K562 (cell line): ENCODE measurements around the gene KCNH2. TPM values are rescaled to one million over a fixed set of nuclear protein-coding genes. Genes with fewer than 3 reads are reported as not detected.
A peak's percentile ranks its signal among the peaks of the same experiment; 100 is the strongest.

Experiments
- ARNT ChIP-seq, 2 experiments: fragments of 450-650 bp; IDR thresholded peaks; 2 replicates each; pipeline ENCODE4 v1.6.1; 2016; ENCODE audit warnings: mild to moderate bottlenecking in 1 of 2
- CBX3 ChIP-seq, 2 experiments: IDR thresholded peaks; 1 replicate in 1 of 2; 2 replicates in 1 of 2; pipeline ENCODE4 v1.6.1; 2012; ENCODE audit warnings: inconsistent platforms in 2 of 2, low read length in 2 of 2, borderline replicate concordance in 1 of 2, control low read depth in 1 of 2
- CLOCK ChIP-seq: fragments of 250-450 bp; sonication (Bioruptor Pico); IDR thresholded peaks from 2 replicates; pipeline ENCODE4 v1.4.0; 2020; ENCODE audit warnings: mild to moderate bottlenecking, moderate library complexity, borderline replicate concordance
- CREBBP ChIP-seq: IDR thresholded peaks from one replicate; pipeline ENCODE4 v1.6.1; 2012; ENCODE audit warnings: low read depth, mild to moderate bottlenecking, control low read depth, inconsistent platforms, low read length
- DPF2 ChIP-seq: fragments of 450-650 bp; IDR thresholded peaks from 2 replicates; pipeline ENCODE4 v1.6.1; 2016
- FOXK1 ChIP-seq: sonication (generic); formaldehyde crosslinking; IDR thresholded peaks from 2 replicates; pipeline ENCODE4 v1.8.0; 2022; ENCODE audit warnings: missing genetic modification reagents, mild to moderate bottlenecking, borderline replicate concordance
- GTF2E2 ChIP-seq: fragments of 200-800 bp; sonication (Bioruptor generic); IDR thresholded peaks from 2 replicates; pipeline ENCODE4 v1.6.1; 2016; ENCODE audit warnings: missing genetic modification characterization, missing compliant biosample characterization
- GTF2F1 ChIP-seq: IDR thresholded peaks from 2 replicates; pipeline ENCODE4 v1.6.1; 2011; ENCODE audit warnings: low read depth, low read length, improper control_type of control experiment
- MEIS2 ChIP-seq: fragments of 450-650 bp; IDR thresholded peaks from 2 replicates; pipeline ENCODE4 v1.6.1; 2014; ENCODE audit warnings: mild to moderate bottlenecking; ENCODE audit not compliant: partially characterized antibody
- NBN ChIP-seq: fragments of 450-650 bp; IDR thresholded peaks from 2 replicates; pipeline ENCODE4 v1.6.1; 2016; ENCODE audit warnings: low read depth, mild to moderate bottlenecking
- NCOA4 ChIP-seq: fragments of 450-650 bp; IDR thresholded peaks from 2 replicates; pipeline ENCODE4 v1.6.1; 2018; ENCODE audit warnings: mild to moderate bottlenecking; ENCODE audit not compliant: partially characterized antibody
- OTX1 ChIP-seq: fragments of 450-650 bp; formaldehyde crosslinking; IDR thresholded peaks from 2 replicates; pipeline ENCODE4 v1.4.0; 2022; ENCODE audit warnings: mild to moderate bottlenecking
- PCBP1 ChIP-seq: fragments of 200-400 bp; formaldehyde crosslinking; IDR thresholded peaks from 2 replicates; pipeline ENCODE4 v1.6.1; 2018; ENCODE audit warnings: mild to moderate bottlenecking, low read depth, low read length; ENCODE audit not compliant: poor library complexity, severe bottlenecking
- SFPQ ChIP-seq: fragments of 200-400 bp; formaldehyde crosslinking; IDR thresholded peaks from 2 replicates; pipeline ENCODE4 v1.6.1; 2017; ENCODE audit warnings: mild to moderate bottlenecking, low read depth, low read length, moderate library complexity
- SMARCA5 ChIP-seq: fragments of 450-650 bp; IDR thresholded peaks from 2 replicates; pipeline ENCODE4 v1.6.1; 2016
- STAG1 ChIP-seq: sonication (generic); formaldehyde crosslinking; IDR thresholded peaks from 2 replicates; pipeline ENCODE4 v1.5.0; 2020; ENCODE audit warnings: missing genetic modification reagents, borderline replicate concordance
- ZBTB26 ChIP-seq: fragments of 450-650 bp; formaldehyde crosslinking; IDR thresholded peaks from 2 replicates; pipeline ENCODE4 v1.4.0; 2022; ENCODE audit warnings: missing genetic modification characterization
- ZNF398 ChIP-seq: fragments of 250-450 bp; sonication (Bioruptor Pico); IDR thresholded peaks from 2 replicates; pipeline ENCODE4 v1.8.0; 2021; ENCODE audit warnings: moderate library complexity, mild to moderate bottlenecking, inconsistent platforms
- ZNF584 ChIP-seq: fragments of 200-800 bp; sonication (Bioruptor generic); IDR thresholded peaks from 2 replicates; pipeline ENCODE4 v1.6.1; 2016; ENCODE audit warnings: low read depth, mild to moderate bottlenecking, missing genetic modification characterization, missing compliant biosample characterization
- ZNF707 ChIP-seq: fragments of 250-450 bp; sonication (Bioruptor Pico); conservative IDR thresholded peaks from 2 replicates; pipeline ENCODE4 v1.8.0; 2022; ENCODE audit warnings: inconsistent platforms, mild to moderate bottlenecking, moderate library complexity
- polyA plus RNA-seq, 8 experiments: library from polyadenylated mRNA; depleted of rRNA in 4 of 8; stranded (reverse) in 5 of 8; unstranded in 3 of 8; fragments of >200 nt; fragmentation: Nextera tagmentation in 2 of 8; fragmentation: Illumina TruSeq in 1 of 8; extraction: Ambion mirVana in 2 of 8; extraction: Trizol in 1 of 8; gene quantifications; 2 replicates each; pipeline versions ENCODE4 v1.2.1 to v1.2.3, GENCODE V29; 2011 to 2014; ENCODE audit warnings: inconsistent platforms in 1 of 8, missing spikeins in 1 of 8
- total RNA-seq, 7 experiments: library from RNA; depleted of rRNA in 6 of 7; stranded (reverse); fragments of >200 nt in 6 of 7; fragmentation: Illumina TruSeq in 2 of 7; extraction: Trizol in 2 of 7; gene quantifications; 2 replicates each; pipeline versions ENCODE4 v1.2.1 to v1.2.3, GENCODE V29; 2011 to 2021; ENCODE audit warnings: low replicate concordance in 1 of 7

Gene KCNH2
- total and polyA plus RNA-seq, 9 of the 15 experiments (the other 6 are each of a cell fraction or from before 2014, with no cell fraction given) = 18.1 to 368 (median 218) TPM

- TF ChIP-seq OTX1 (CRISPR knock-in tag) (peak; percentile 8; the same call in 1 of the 2 replicates), NCOA4 (no peak), ZNF398 (CRISPR knock-in tag) (no peak), CBX3 (IDR thresholded peaks at IDR 0.05; ENCODE audit: borderline replicate concordance in 1 of 2, low read length in 2 of 2) (peak in 1 of 2 experiments; percentile 43; a peak in 1 of 3 replicates), MEIS2 (no peak), FOXK1 (CRISPR knock-in tag) (peak; percentile 46; the same call in 1 of the 2 replicates), SFPQ (no peak), SMARCA5 (peak; percentile 98), GTF2E2 (no peak), ZBTB26 (CRISPR knock-in tag) (0 out of 2 replicates have a peak, but pooled peaks have one; percentile 16), DPF2 (peak; percentile 87; the same call in 1 of the 2 replicates), PCBP1 (peak; percentile 38), STAG1 (peak; percentile 36; the same call in 1 of the 2 replicates), ZNF584 (no peak), GTF2F1 (no peak), NBN (peak; percentile 82; the same call in 1 of the 2 replicates), CLOCK (CRISPR knock-in tag) (no peak), ARNT (IDR thresholded peaks at IDR 0.05) (peak; percentile 23 to 45; a peak in 1 of 4 replicates), ZNF707 (CRISPR knock-in tag) (no peak), CREBBP (no peak)
Observed at GRCh38 chr7:151017953-151018420, 39.9 kb upstream of the KCNH2 start (continued).
